Keratinocyte (primary cell): ENCODE measurements around the gene HEATR1. TPM values are rescaled to one million over a fixed set of nuclear protein-coding genes. Genes with fewer than 3 reads are reported as not detected.

Source experiments
- DNase-seq: peaks from one replicate; pipeline ENCODE4 v3.0.0-alpha.2; 2011; ENCODE audit warnings: low read depth, missing footprints, low spot score
- FAIRE-seq: peaks from 2 replicates; lab custom pipeline; 2011; peaks lifted over from hg19 to GRCh38; lab: Jason Lieb, UNC
- H2AFZ ChIP-seq: 2 replicates; pipeline ENCODE4 v1.6.0; 2012; ENCODE audit warnings: low read length, control low read depth, inconsistent platforms; ENCODE audit not compliant: control insufficient read depth
- H3K27ac ChIP-seq: 2 replicates; pipeline ENCODE4 v1.5.1; 2011; ENCODE audit warnings: low read length; ENCODE audit not compliant: control insufficient read depth, insufficient read depth
- H3K27me3 ChIP-seq: 3 replicates; pipeline ENCODE4 v1.6.0; 2011; ENCODE audit warnings: low read length; ENCODE audit not compliant: control insufficient read depth, insufficient read depth; ENCODE audit errors: extremely low read depth
- H3K36me3 ChIP-seq, 2 experiments: 2 replicates in 1 of 2; 3 replicates in 1 of 2; pipeline ENCODE4 v1.5.1; 2011; ENCODE audit warnings: low read length in 2 of 2, mild to moderate bottlenecking in 1 of 2; ENCODE audit not compliant: control insufficient read depth in 2 of 2, insufficient read depth in 2 of 2; ENCODE audit errors: extremely low read depth in 1 of 2
- H3K4me1 ChIP-seq: 3 replicates; pipeline ENCODE4 v1.5.1; 2011; ENCODE audit warnings: low read length; ENCODE audit not compliant: control insufficient read depth, insufficient read depth; ENCODE audit errors: extremely low read depth
- H3K4me2 ChIP-seq: 3 replicates; pipeline ENCODE4 v1.6.0; 2011; ENCODE audit warnings: low read depth, low read length; ENCODE audit not compliant: control insufficient read depth, insufficient read depth; ENCODE audit errors: extremely low read depth
- H3K4me3 ChIP-seq, 3 experiments: fragments of 200-600 bp in 1 of 3; sonication (generic) in 1 of 3; 2 replicates in 2 of 3; 3 replicates in 1 of 3; pipeline ENCODE4 v1.5.1; 2011 to 2016; ENCODE audit warnings: low read length in 3 of 3, mild to moderate bottlenecking in 3 of 3, control low read depth in 2 of 3, inconsistent platforms in 1 of 3, low read depth in 1 of 3, mixed read lengths in 1 of 3, mixed run types in 1 of 3, moderate library complexity in 1 of 3; ENCODE audit not compliant: control insufficient read depth in 2 of 3, insufficient read depth in 2 of 3; ENCODE audit errors: extremely low read depth in 1 of 3
- H3K79me2 ChIP-seq: 2 replicates; pipeline ENCODE4 v1.6.0; 2012; ENCODE audit warnings: low read length; ENCODE audit not compliant: control insufficient read depth, insufficient read depth
- H3K9ac ChIP-seq: 3 replicates; pipeline ENCODE4 v1.6.0; 2011; ENCODE audit warnings: low read length; ENCODE audit not compliant: control insufficient read depth, insufficient read depth; ENCODE audit errors: extremely low read depth
- H3K9me1 ChIP-seq: 3 replicates; pipeline ENCODE4 v1.6.0; 2011; ENCODE audit warnings: low read length; ENCODE audit not compliant: control insufficient read depth, insufficient read depth; ENCODE audit errors: extremely low read depth
- H3K9me3 ChIP-seq: 2 replicates; pipeline ENCODE4 v1.5.1; 2012; ENCODE audit warnings: low read depth, low read length; ENCODE audit not compliant: control insufficient read depth
- H4K20me1 ChIP-seq: 3 replicates; pipeline ENCODE4 v1.6.0; 2011; ENCODE audit warnings: low read length; ENCODE audit not compliant: control insufficient read depth, insufficient read depth; ENCODE audit errors: extremely low read depth
- EZH2 ChIP-seq: IDR thresholded peaks from one replicate; pipeline ENCODE4 v1.6.1; 2012; ENCODE audit warnings: inconsistent platforms, mild to moderate bottlenecking, low read length, moderate library complexity
- dilution Hi-C: fragments of 300-500 bp; cut with MboI; formaldehyde crosslinking; loops from one replicate; pipeline ENCODE4 v1.7.0; 2020; ENCODE audit warnings: low sequenced_read_pairs; ENCODE audit not compliant: extremely low pct_ligation_motif_present
- polyA plus RNA-seq, 5 experiments: library from polyadenylated mRNA; depleted of rRNA in 3 of 5; stranded (reverse) in 3 of 5; stranded (forward) in 1 of 5; unstranded in 1 of 5; fragments of >200 nt; gene quantifications; 1 replicate in 1 of 5; 2 replicates in 3 of 5; 3 replicates in 1 of 5; pipeline versions ENCODE4 v1.2.1 to v1.2.3, GENCODE V29; 2011 to 2012; ENCODE audit warnings: missing spikeins in 2 of 5, low read depth in 1 of 5, low replicate concordance in 1 of 5
- TF ChIP-seq, protein P1 (sequence below), 3 experiments: IDR thresholded peaks in 1 of 3; conservative IDR thresholded peaks in 1 of 3; optimal IDR thresholded peaks in 1 of 3; 2 replicates in 2 of 3; 3 replicates in 1 of 3; pipeline versions ENCODE3 to v1.5.1; 2011; ENCODE audit warnings: low read length in 3 of 3, mild to moderate bottlenecking in 3 of 3, moderate library complexity in 2 of 3, control low read depth in 1 of 3, inconsistent platforms in 1 of 3; ENCODE audit not compliant: insufficient read depth in 2 of 3; ENCODE audit errors: extremely low read depth in 1 of 3

Gene HEATR1
- polyA plus RNA-seq, 1 donor (not counting 4 experiments of a cell fraction or from before 2014, with no cell fraction given) = 19.5 TPM

- no peaks in the 10 kb centered on the region for H3K9me1 ChIP-seq
- TF ChIP-seq EZH2 = no peak
- H3K27me3 ChIP-seq = no peaks in the 10 kb centered on the region
- H3K4me2 ChIP-seq = no peak overlapping the region
- no peaks in the 10 kb centered on the region for H3K79me2 ChIP-seq
- no peak overlapping the region for H3K27ac ChIP-seq
- H3K9ac ChIP-seq = no peak overlapping the region
- no peaks in the 10 kb centered on the region for H3K4me1 ChIP-seq
- dilution Hi-C loops = no loop called here
- H3K4me3 ChIP-seq = no peak overlapping the region
- FAIRE-seq = no peak
- H3K9me3 ChIP-seq = no peaks in the 10 kb centered on the region
- peaks cover 28 to 47% of the 10 kb centered on the region in 2 experiments for H3K36me3 ChIP-seq
- H4K20me1 ChIP-seq = no peaks in the 10 kb centered on the region
- H2AFZ ChIP-seq = no peak overlapping the region
- DNase-seq = no peak
Measured at GRCh38 chr1:236561976-236562375, 42.3 kb downstream of the HEATR1 start.

GRCh38 chr1:236560213-236560771, 44.0 kb downstream of the HEATR1 start:
- DNase-seq (no peak), FAIRE-seq (no peak)
- H3K27ac ChIP-seq = no peak overlapping the region
- H3K4me3 ChIP-seq = no peak overlapping the region
- H3K79me2 ChIP-seq = no peaks in the 10 kb centered on the region
- H4K20me1 ChIP-seq = no peaks in the 10 kb centered on the region
- no peaks in the 10 kb centered on the region for H3K9me3 ChIP-seq
- dilution Hi-C loops = no loop called here
- no peaks in the 10 kb centered on the region for H3K9me1 ChIP-seq
- peaks cover 40 to 45% of the 10 kb centered on the region in 2 experiments for H3K36me3 ChIP-seq
- H3K4me2 ChIP-seq = no peak overlapping the region
- H3K27me3 ChIP-seq = no peaks in the 10 kb centered on the region
- no peaks in the 10 kb centered on the region for H3K4me1 ChIP-seq
- no peak overlapping the region for H2AFZ ChIP-seq
- H3K9ac ChIP-seq = no peak overlapping the region
- TF ChIP-seq, protein P1, sequence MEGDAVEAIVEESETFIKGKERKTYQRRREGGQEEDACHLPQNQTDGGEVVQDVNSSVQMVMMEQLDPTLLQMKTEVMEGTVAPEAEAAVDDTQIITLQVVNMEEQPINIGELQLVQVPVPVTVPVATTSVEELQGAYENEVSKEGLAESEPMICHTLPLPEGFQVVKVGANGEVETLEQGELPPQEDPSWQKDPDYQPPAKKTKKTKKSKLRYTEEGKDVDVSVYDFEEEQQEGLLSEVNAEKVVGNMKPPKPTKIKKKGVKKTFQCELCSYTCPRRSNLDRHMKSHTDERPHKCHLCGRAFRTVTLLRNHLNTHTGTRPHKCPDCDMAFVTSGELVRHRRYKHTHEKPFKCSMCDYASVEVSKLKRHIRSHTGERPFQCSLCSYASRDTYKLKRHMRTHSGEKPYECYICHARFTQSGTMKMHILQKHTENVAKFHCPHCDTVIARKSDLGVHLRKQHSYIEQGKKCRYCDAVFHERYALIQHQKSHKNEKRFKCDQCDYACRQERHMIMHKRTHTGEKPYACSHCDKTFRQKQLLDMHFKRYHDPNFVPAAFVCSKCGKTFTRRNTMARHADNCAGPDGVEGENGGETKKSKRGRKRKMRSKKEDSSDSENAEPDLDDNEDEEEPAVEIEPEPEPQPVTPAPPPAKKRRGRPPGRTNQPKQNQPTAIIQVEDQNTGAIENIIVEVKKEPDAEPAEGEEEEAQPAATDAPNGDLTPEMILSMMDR (optimal IDR thresholded peaks at IDR 0.05 in 1 of 3, IDR thresholded peaks at IDR 0.05 in 1 of 3, conservative IDR thresholded peaks at IDR 0.05 in 1 of 3; ENCODE audit: extremely low read depth in 1 of 3, insufficient read depth in 2 of 3, low read length in 3 of 3) = no peak
- TF ChIP-seq EZH2 = no peak

GRCh38 chr1:236558846-236559245, 45.5 kb downstream of the HEATR1 start:
- dilution Hi-C loops = no loop called here
- Histone ChIP-seq H3K27ac (no peak overlapping the region), H3K4me1 (no peaks in the 10 kb centered on the region), H3K4me3 (no peak overlapping the region), H3K79me2 (no peaks in the 10 kb centered on the region), H3K9me3 (no peaks in the 10 kb centered on the region), H3K9me1 (no peaks in the 10 kb centered on the region), H4K20me1 (no peaks in the 10 kb centered on the region), H3K36me3 (peaks cover 40 to 43% of the 10 kb centered on the region in 2 experiments), H3K27me3 (no peaks in the 10 kb centered on the region), H3K4me2 (no peak overlapping the region), H3K9ac (no peak overlapping the region), H2AFZ (no peak overlapping the region)
- no peak for FAIRE-seq
- TF ChIP-seq, protein P1 (optimal IDR thresholded peaks at IDR 0.05 in 1 of 3, IDR thresholded peaks at IDR 0.05 in 1 of 3, conservative IDR thresholded peaks at IDR 0.05 in 1 of 3; ENCODE audit: extremely low read depth in 1 of 3, insufficient read depth in 2 of 3, low read length in 3 of 3) = no peak
- no peak for TF ChIP-seq EZH2
- no peak for DNase-seq
